HG02970 (cell line): Measurements from ENCODE around the gene PER2.

Experiments
- ATAC-seq: cut with Tn5 transposase; IDR thresholded peaks from one replicate; pipeline ENCODE4 v1.9.1; 2021; ENCODE audit warnings: mild to moderate bottlenecking, moderate library complexity, moderate number of reproducible peaks; ENCODE audit not compliant: unreplicated experiment, low FRiP score

The PER2 gene

DNA sequence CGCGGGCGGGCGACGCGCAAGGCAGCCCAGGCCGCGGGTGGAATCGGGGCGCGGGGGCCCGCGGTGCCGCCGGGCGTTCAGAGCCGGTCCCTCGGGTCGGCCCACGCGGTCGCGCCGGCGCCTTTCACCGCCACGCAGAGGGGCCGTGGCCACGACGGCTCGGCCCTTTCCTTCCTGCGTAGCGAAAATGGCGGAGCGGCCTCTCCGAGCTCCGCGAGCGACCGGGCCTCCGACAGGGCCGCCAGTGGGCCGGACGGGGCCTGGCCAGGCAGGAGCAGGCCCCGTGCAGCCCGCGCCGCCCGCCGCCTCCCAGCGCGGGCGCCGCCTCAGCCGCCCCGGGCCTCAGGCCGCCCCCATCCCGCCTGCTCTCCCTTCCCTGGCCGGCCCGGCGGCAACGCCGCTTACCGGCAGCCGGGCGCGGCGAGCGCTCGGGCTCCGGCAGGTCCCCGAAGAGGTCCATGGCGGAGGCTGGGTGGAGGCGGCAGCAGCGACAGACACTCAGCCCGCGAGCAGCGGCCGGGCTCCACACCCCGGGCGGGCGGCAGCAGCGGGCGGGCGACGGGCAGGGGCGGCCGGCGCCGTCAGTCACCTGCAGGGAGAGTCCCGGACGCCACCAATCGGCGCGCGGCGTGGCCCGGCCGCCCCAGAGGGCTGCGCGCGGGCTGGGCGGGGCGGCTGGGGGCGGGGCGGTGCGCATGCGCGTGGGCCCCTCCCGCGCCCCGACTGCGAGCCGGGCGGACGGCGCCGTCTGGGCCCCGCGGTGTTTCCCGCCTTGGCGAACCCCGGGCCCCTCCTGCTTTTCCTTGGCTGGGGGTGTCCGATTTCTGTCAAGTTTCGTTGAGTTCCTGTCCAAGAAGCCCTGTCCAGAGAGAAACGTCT, 85.1 kb downstream of the PER2 start, which contains the start of gene ILKAP:
TSS of gene ILKAP (minus strand) at position 602 of the 879 bp plus-strand sequence. CDS start at position 460, 142 bp downstream.
- ATAC-seq: peak; percentile 97

GRCh38 chr2:238202326-238203093, 85.9 kb downstream of the PER2 start:
- no peak for ATAC-seq
